Measurements from ENCODE around the gene P2RY4. TPM values are rescaled to one million over a fixed set of nuclear protein-coding genes. Genes with fewer than 3 reads are reported as not detected.

P2RY4 gene
- total and polyA plus RNA-seq, 2 of the 13 experiments (the other 11 are each of a cell fraction or from before 2014, with no cell fraction given) = 0.07 to 0.49 TPM

DNA sequence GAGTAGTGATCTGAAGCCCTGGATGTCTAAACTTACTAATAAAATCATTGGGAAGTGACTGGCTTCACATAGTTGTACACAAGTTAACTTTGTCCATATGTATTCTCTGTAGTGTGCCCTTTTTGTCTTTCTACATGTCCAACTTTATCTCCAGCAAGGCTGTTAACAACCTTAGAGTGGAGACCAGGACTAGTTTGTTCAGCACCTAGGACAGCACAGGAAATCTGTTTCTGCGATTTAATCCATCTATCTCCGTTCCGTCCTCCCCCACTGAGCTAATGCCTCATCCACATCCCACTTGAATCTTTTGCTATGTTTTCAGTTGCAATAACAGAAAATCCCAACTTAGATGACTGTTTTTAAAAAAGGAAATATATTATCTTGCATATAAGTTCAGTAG is 4.8 kb upstream of the P2RY4 start:
- no peak overlapping the region for H3K27ac ChIP-seq (ENCODE audit: extremely low read length, insufficient read depth, low read length)
- no peak for DNase-seq (ENCODE audit: low spot score)
- H4K20me1 ChIP-seq (ENCODE audit: insufficient read depth, low read length) = no peaks in the 10 kb centered on the region
- no peaks in the 10 kb centered on the region for H3K9me3 ChIP-seq (ENCODE audit: low read length)
- intact Hi-C loops (cut with micrococcal nuclease; ENCODE audit: unreplicated experiment) = no loop called here
- in situ Hi-C loops (cut with HindIII; ENCODE audit: extremely low pct_ligation_motif_present, low pct_unique_long_range_greater_than_20kb) = loop anchor here (10.0 kb wide), 1 partner anchor 60 kb away; no protein-coding TSS in a partner anchor
- H3K4me2 ChIP-seq (ENCODE audit: low read depth, low read length) = no peak overlapping the region
- no peak for ATAC-seq
- H3K36me3 ChIP-seq (replicated peaks in 1 of 2; ENCODE audit: control insufficient read depth in 1 of 2, insufficient read depth in 2 of 2, low read length in 2 of 2) = no peaks in the 10 kb centered on the region
- H3K27me3 ChIP-seq (ENCODE audit: control insufficient read depth in 1 of 2, insufficient read depth in 2 of 2, low read length in 2 of 2) = no peaks in the 10 kb centered on the region
- H3K79me2 ChIP-seq (ENCODE audit: insufficient read depth, low read length) = no peaks in the 10 kb centered on the region
- no TSS peak for BruUV-seq (replicated peaks)
- no peak overlapping the region for H3K9ac ChIP-seq (ENCODE audit: insufficient read depth, low read depth, low read length)
- H3K4me3 ChIP-seq (replicated peaks in 1 of 3; ENCODE audit: insufficient read depth in 1 of 3, low read depth in 2 of 3, low read length in 3 of 3) = no peak overlapping the region
- 58% methylated on average over 3 of the region's 3 CpGs for WGBS (ENCODE audit: low lambda C conversion rate)
- TF ChIP-seq REST (IDR thresholded peaks at IDR 0.05; ENCODE audit: borderline replicate concordance in 1 of 2, low read depth in 1 of 2, low read length in 2 of 2) = peak in 1 of 2 experiments; percentile 82
- no peak for TF ChIP-seq ZNF7 (CRISPR knock-in tag; IDR thresholded peaks at IDR 0.05)
- TF ChIP-seq MTERF4 (CRISPR knock-in tag; IDR thresholded peaks at IDR 0.05) = no peak
- no peak for TF ChIP-seq MIXL1 (CRISPR knock-in tag; IDR thresholded peaks at IDR 0.05)
- TF ChIP-seq ZNF883 (CRISPR knock-in tag; IDR thresholded peaks at IDR 0.05; ENCODE audit: not compliant biosample characterization) = no peak
- TF ChIP-seq ZNF773 (CRISPR knock-in tag; IDR thresholded peaks at IDR 0.05; ENCODE audit: borderline replicate concordance) = no peak
- no peak for FAIRE-seq
- no peak overlapping the region for H2AFZ ChIP-seq (ENCODE audit: low read length)
- CTCF ChIA-PET (ENCODE audit: low intra/inter-chr PET ratio, low total read pairs) = no interaction called here
- POLR2A ChIA-PET = no interaction called here
- no peaks in the 10 kb centered on the region for H3K4me1 ChIP-seq (ENCODE audit: insufficient read depth, low read length)

Data from HepG2 (cell line).